ENCODE results near the gene SGCA.

Gene SGCA

GRCh38 chr17:50219342-50219741 lies 53.5 kb downstream of the SGCA start:
- peaks cover 10% of the 10 kb centered on the region for H3K4me1 ChIP-seq (ENCODE audit: control insufficient read depth, insufficient read depth, low read length)
- H3K27me3 ChIP-seq (ENCODE audit: control insufficient read depth, insufficient read depth, low read length), result no peaks in the 10 kb centered on the region
- no peak overlapping the region for H3K9ac ChIP-seq (ENCODE audit: low read length)
- no peak overlapping the region for H3K4me3 ChIP-seq (ENCODE audit: low read length)
- H3K9me3 ChIP-seq (ENCODE audit: control insufficient read depth, low read length), result no peaks in the 10 kb centered on the region
- H3K36me3 ChIP-seq (ENCODE audit: control insufficient read depth, insufficient read depth, low read length), result no peaks in the 10 kb centered on the region

GRCh38 chr17:50219939-50220465 lies 54.2 kb downstream of the SGCA start:
- H3K4me3 ChIP-seq (ENCODE audit: low read length), result no peak overlapping the region
- no peaks in the 10 kb centered on the region for H3K36me3 ChIP-seq (ENCODE audit: control insufficient read depth, insufficient read depth, low read length)
- H3K4me1 ChIP-seq (ENCODE audit: control insufficient read depth, insufficient read depth, low read length), result peaks cover 10% of the 10 kb centered on the region
- no peaks in the 10 kb centered on the region for H3K9me3 ChIP-seq (ENCODE audit: control insufficient read depth, low read length)
- no peak overlapping the region for H3K9ac ChIP-seq (ENCODE audit: low read length)
- no peaks in the 10 kb centered on the region for H3K27me3 ChIP-seq (ENCODE audit: control insufficient read depth, insufficient read depth, low read length)

- no peaks in the 10 kb centered on the region for H3K27me3 ChIP-seq (ENCODE audit: control insufficient read depth, insufficient read depth, low read length)
- no peak overlapping the region for H3K4me3 ChIP-seq (ENCODE audit: low read length)
- no peaks in the 10 kb centered on the region for H3K36me3 ChIP-seq (ENCODE audit: control insufficient read depth, insufficient read depth, low read length)
- peaks cover 10% of the 10 kb centered on the region for H3K4me1 ChIP-seq (ENCODE audit: control insufficient read depth, insufficient read depth, low read length)
- H3K9me3 ChIP-seq (ENCODE audit: control insufficient read depth, low read length), result no peaks in the 10 kb centered on the region
- H3K9ac ChIP-seq (ENCODE audit: low read length), result no peak overlapping the region
Measured at GRCh38 chr17:50220811-50221210, 55.0 kb downstream of the SGCA start.

GRCh38 chr17:50221266-50221863 lies 55.6 kb downstream of the SGCA start:
- Histone ChIP-seq H3K4me3 (ENCODE audit: low read length) (no peak overlapping the region), H3K9me3 (ENCODE audit: control insufficient read depth, low read length) (no peaks in the 10 kb centered on the region), H3K4me1 (ENCODE audit: control insufficient read depth, insufficient read depth, low read length) (peaks cover 10% of the 10 kb centered on the region), H3K27me3 (ENCODE audit: control insufficient read depth, insufficient read depth, low read length) (no peaks in the 10 kb centered on the region), H3K9ac (ENCODE audit: low read length) (no peak overlapping the region), H3K36me3 (ENCODE audit: control insufficient read depth, insufficient read depth, low read length) (no peaks in the 10 kb centered on the region)

GRCh38 chr17:50221864-50222545 lies 56.2 kb downstream of the SGCA start:
- H3K4me1 ChIP-seq (ENCODE audit: control insufficient read depth, insufficient read depth, low read length), result peaks cover 10% of the 10 kb centered on the region
- H3K9ac ChIP-seq (ENCODE audit: low read length), result no peak overlapping the region

GRCh38 chr17:50222922-50223321 lies 57.1 kb downstream of the SGCA start:
- Histone ChIP-seq H3K27me3 (ENCODE audit: control insufficient read depth, insufficient read depth, low read length) (no peaks in the 10 kb centered on the region), H3K4me1 (ENCODE audit: control insufficient read depth, insufficient read depth, low read length) (peaks cover 10% of the 10 kb centered on the region), H3K9me3 (ENCODE audit: control insufficient read depth, low read length) (no peaks in the 10 kb centered on the region), H3K9ac (ENCODE audit: low read length) (no peak overlapping the region), H3K4me3 (ENCODE audit: low read length) (no peak overlapping the region), H3K36me3 (ENCODE audit: control insufficient read depth, insufficient read depth, low read length) (no peaks in the 10 kb centered on the region)

More at GRCh38 chr17:50221864-50222545, 56.2 kb downstream of the SGCA start:
- Histone ChIP-seq H3K27me3 (ENCODE audit: control insufficient read depth, insufficient read depth, low read length) (no peaks in the 10 kb centered on the region), H3K4me3 (ENCODE audit: low read length) (no peak overlapping the region), H3K36me3 (ENCODE audit: control insufficient read depth, insufficient read depth, low read length) (no peaks in the 10 kb centered on the region), H3K9me3 (ENCODE audit: control insufficient read depth, low read length) (no peaks in the 10 kb centered on the region)
